Ascending aorta (tissue), 2 donors: Measurements from ENCODE around the gene IFITM2. TPM values are rescaled to one million over a fixed set of nuclear protein-coding genes. Genes with fewer than 3 reads are reported as not detected.
"Not testable (repeated sequence)": the region's sequence is repeated elsewhere in the genome, so short reads cannot be mapped to it uniquely, and the experiment has no call there.

Source experiments
- DNase-seq, 2 donors: peaks; one replicate each; pipeline ENCODE4 v3.0.0-alpha.2; 2019; ENCODE audit warnings: low spot score in 2 of 2
- H3K27ac ChIP-seq, 2 donors: fragments of 200-600 bp; sonication (generic); one replicate each; pipeline ENCODE4 v1.5.1; 2016 to 2017; ENCODE audit warnings: mild to moderate bottlenecking in 1 of 2
- H3K27me3 ChIP-seq: fragments of 200-600 bp; sonication (generic); one replicate; pipeline ENCODE4 v1.5.1; 2017
- H3K36me3 ChIP-seq, 2 donors: fragments of 200-600 bp; sonication (generic); one replicate each; pipeline ENCODE4 v1.5.1; 2016
- H3K4me1 ChIP-seq, 2 donors: fragments of 200-600 bp; sonication (generic); one replicate each; pipeline ENCODE4 v1.5.1; 2016 to 2017; ENCODE audit warnings: mild to moderate bottlenecking in 1 of 2
- H3K4me3 ChIP-seq, 2 donors: fragments of 200-600 bp; sonication (generic); one replicate each; pipeline ENCODE4 v1.5.1; 2016 to 2017; ENCODE audit warnings: mild to moderate bottlenecking in 1 of 2
- H3K9me3 ChIP-seq, 2 donors: fragments of 200-600 bp; sonication (generic); one replicate each; pipeline ENCODE4 v1.5.1; 2016
- intact Hi-C: fragments of 100-400 bp; cut with DNase I; formaldehyde crosslinking; loops from one replicate; pipeline ENCODE4 v1.15.1; 2023
- total RNA-seq: library from RNA; depleted of rRNA; stranded (reverse); fragments of >200 nt; gene quantifications from one replicate; pipeline ENCODE4 v1.1.0, GENCODE V29; 2016
- TF ChIP-seq, protein P1 (sequence below), 3 experiments: fragments of 200-600 bp in 2 of 3; fragments of 450-650 bp in 1 of 3; sonication (generic) in 2 of 3; IDR thresholded peaks; one replicate each; pipeline ENCODE4 v1.5.1; 2016 to 2019; ENCODE audit warnings: antibody characterized with exemption in 3 of 3, mild to moderate bottlenecking in 1 of 3, moderate library complexity in 1 of 3

IFITM2 gene
- total RNA-seq, 1 donor from 2014 or later = 1,131 TPM

GRCh38 chr11:324156-324555 lies 16.5 kb downstream of the IFITM2 start:
- Histone ChIP-seq H3K4me3 (no peak overlapping the region), H3K27ac (peak overlapping the region; percentile 76 to 88), H3K27me3 (no peaks in the 10 kb centered on the region), H3K4me1 (peaks cover 9 to 26% of the 10 kb centered on the region in 2 donors), H3K36me3 (no peaks in the 10 kb centered on the region), H3K9me3 (no peaks in the 10 kb centered on the region)
- intact Hi-C loops = loop anchor here (1.0 kb wide), 1 partner anchor 31 kb away; no protein-coding TSS in a partner anchor
- DNase-seq = no peak
- TF ChIP-seq, protein P1, sequence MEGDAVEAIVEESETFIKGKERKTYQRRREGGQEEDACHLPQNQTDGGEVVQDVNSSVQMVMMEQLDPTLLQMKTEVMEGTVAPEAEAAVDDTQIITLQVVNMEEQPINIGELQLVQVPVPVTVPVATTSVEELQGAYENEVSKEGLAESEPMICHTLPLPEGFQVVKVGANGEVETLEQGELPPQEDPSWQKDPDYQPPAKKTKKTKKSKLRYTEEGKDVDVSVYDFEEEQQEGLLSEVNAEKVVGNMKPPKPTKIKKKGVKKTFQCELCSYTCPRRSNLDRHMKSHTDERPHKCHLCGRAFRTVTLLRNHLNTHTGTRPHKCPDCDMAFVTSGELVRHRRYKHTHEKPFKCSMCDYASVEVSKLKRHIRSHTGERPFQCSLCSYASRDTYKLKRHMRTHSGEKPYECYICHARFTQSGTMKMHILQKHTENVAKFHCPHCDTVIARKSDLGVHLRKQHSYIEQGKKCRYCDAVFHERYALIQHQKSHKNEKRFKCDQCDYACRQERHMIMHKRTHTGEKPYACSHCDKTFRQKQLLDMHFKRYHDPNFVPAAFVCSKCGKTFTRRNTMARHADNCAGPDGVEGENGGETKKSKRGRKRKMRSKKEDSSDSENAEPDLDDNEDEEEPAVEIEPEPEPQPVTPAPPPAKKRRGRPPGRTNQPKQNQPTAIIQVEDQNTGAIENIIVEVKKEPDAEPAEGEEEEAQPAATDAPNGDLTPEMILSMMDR (IDR thresholded peaks at IDR 0.05) = no peak

DNA sequence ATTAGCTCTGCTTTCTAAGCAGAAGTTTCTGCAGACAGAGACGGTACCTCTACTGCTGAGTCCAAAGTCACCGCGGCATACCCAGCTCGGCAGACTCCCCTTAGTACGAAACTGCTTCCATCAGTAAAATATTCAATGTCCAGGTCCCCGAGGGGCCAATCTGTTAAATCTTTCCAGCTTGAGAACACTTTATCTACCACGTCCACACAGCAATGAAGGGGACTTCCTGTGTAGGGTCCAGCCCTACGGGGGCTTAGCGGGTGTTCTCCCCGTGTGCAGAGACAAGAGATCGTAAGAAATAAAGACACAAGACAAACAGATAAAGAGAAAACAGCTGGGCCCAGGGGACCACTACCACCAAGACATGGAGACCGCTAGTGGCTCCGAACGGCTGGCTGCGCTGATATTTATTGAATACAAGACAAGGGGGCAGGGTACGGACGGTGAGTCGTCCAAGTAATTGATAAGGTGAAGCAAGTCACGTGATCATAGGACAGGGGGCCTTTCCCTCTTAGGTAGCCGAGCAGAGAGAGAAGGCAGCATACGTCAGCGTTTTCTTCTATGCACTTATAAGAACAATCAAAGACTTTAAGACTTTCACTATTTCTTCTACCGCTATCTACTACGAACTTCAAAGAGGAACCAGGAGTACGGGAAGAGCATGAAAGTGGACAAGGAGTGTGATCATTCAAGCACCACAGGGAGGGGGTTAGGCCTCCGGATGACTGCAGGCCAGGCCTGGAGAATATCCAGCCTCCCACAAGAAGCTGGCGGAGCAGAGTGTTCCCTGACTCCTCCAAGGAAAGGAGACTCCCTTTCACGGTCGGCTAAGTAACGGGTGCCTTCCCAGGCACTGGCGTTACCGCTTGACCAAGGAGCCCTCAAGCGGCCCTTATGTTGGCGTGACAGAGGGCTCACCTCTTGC lies 17.2 kb downstream of the IFITM2 start:
- H3K4me1 ChIP-seq = peaks cover 9 to 26% of the 10 kb centered on the region in 2 donors

DNA sequence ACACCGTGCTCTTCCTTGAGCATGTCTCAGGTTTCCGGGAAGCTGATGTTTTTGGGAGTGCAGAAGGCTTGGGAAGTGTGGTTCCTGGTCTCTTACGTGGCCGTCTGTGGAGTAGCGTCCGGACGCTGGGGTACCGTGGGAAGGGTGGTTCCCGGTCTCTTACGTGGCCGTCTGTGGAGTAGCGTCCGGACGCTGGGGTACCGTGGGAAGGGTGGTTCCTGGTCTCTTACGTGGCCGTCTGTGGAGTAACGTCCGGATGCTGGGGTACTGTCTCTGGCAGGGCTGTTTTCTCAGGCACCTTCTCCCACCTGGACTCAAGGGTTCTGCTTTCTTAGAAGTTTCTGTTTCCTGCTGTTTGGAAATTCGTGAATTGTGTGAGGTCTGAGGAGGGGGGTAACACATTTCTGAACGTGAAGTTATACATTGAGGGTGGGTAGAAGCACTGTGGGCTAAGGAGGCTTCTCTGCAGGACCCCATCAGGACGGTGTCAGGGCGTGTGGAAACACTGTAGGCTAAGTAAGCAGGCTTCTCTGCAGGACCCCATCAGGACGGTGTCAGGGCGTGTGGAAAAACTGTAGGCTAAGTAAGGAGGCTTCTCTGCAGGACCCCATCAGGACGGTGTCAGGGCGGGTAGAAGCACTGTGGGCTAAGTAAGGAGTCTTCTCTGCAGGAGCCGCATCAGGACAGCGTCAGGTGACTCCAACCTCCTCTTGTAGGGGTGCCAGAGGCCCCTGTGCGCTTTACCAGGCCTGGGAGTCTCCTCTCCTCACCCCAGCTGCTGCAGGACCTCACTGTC lies 18.4 kb downstream of the IFITM2 start:
- intact Hi-C loops = no loop called here
- no peaks in the 10 kb centered on the region for H3K9me3 ChIP-seq
- peak in 1 of 2 donors; percentile 64 for DNase-seq
- peaks cover 9 to 26% of the 10 kb centered on the region in 2 donors for H3K4me1 ChIP-seq
- H3K27me3 ChIP-seq = no peaks in the 10 kb centered on the region
- H3K4me3 ChIP-seq = no peak overlapping the region
- H3K36me3 ChIP-seq = no peaks in the 10 kb centered on the region
- TF ChIP-seq, protein P1 (IDR thresholded peaks at IDR 0.05) = no peak
- peak overlapping the region; percentile 76 to 88 for H3K27ac ChIP-seq

More for the DNA sequence above, 17.2 kb downstream of the IFITM2 start:
- H3K27ac ChIP-seq = peak overlapping the region; percentile 76 to 88
- not testable (repeated sequence) for H3K36me3 ChIP-seq, H3K27me3 ChIP-seq, H3K9me3 ChIP-seq, H3K4me3 ChIP-seq
- peak in 1 of 2 donors; percentile 84 for DNase-seq
- intact Hi-C loops = loop anchor here (1.0 kb wide), 1 partner anchor 30 kb away; no protein-coding TSS in a partner anchor

- intact Hi-C loops = no loop called here
- Histone ChIP-seq H3K36me3 (no peaks in the 10 kb centered on the region), H3K27ac (peak overlapping the region; percentile 76 to 88), H3K4me3 (no peak overlapping the region), H3K9me3 (no peaks in the 10 kb centered on the region), H3K4me1 (peaks cover 9 to 26% of the 10 kb centered on the region in 2 donors), H3K27me3 (no peaks in the 10 kb centered on the region)
- TF ChIP-seq, protein P1 (IDR thresholded peaks at IDR 0.05) = no peak
- DNase-seq = no peak
Measured at GRCh38 chr11:326592-326841, 18.9 kb downstream of the IFITM2 start.

DNA sequence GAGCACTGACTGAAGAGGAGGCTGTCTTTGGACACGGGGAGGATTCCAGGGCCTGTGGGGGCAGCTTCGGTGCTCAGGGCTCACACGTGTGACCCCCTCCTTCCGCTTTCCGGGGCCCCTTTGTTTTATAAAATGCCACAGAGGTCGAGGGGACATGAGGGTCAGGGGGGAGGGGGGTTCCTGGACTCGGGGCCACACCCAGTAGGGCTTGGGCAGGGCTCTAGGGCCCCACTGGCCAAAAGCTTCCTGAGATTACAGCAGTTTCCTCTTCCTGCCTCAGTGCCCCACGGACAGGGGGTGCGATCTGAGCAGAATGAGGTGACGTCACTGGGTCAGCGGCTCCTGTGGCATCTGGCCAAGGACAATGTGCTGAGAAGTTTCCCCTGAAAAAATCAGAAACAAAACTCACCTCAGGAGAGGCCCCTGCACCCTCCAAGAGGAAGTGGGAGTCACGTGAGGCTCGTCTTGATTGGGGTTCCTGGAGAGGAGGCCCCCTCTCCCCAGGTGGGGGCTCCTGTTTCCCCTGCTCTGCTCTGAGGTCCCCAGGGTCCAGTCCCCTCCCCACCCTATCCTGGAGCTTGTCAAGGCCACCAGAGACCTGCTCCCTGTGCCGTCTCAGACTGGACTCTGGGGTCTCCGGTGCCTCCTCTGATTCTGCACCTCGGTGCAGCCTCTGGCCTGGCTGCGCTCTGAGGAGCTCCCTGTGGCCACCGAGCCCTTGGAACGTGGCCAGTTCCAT lies 19.4 kb downstream of the IFITM2 start:
- no peaks in the 10 kb centered on the region for H3K27me3 ChIP-seq
- no peaks in the 10 kb centered on the region for H3K36me3 ChIP-seq
- peak overlapping the region; percentile 76 to 88 for H3K27ac ChIP-seq
- no peaks in the 10 kb centered on the region for H3K9me3 ChIP-seq
- TF ChIP-seq, protein P1 (IDR thresholded peaks at IDR 0.05) = no peak
- DNase-seq = peak; percentile 65 to 92
- intact Hi-C loops = loop anchor here (1.0 kb wide), 1 partner anchor 26 kb away; no protein-coding TSS in a partner anchor
- peaks cover 9 to 26% of the 10 kb centered on the region in 2 donors for H3K4me1 ChIP-seq
- no peak overlapping the region for H3K4me3 ChIP-seq
